HL-60/S4 treated with phorbol 12-myristate 13-acetate at 8.2 ng/mL for 4 days and 3 days (cell line): ENCODE measurements around the gene DHX58.

ENCODE experiments used
- in situ Hi-C: fragments of 300-500 bp; cut with MboI; formaldehyde crosslinking; loops from 2 replicates; pipeline ENCODE4 v1.15.0; 2022; ENCODE audit warnings: low sequenced_read_pairs

The DHX58 gene

DNA sequence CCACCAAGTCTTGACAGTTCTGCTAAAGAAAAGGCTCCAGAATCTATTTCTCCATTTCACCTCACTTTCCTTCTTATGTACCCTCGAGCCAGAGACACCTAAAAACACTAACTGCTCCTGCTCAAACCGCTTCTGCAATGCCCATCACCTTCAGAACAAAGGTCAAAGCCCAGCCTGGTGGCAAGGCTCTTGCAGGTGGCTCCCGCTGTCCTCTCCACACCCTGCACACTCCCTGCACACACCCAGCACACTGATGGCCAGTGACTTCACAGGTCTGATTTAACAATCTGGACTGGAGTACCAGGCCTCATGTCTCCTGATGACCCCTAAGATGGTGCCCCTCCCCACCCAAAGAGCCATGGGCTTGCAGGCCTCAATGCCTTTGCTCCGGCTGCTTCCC is 52.3 kb downstream of the DHX58 start:
- in situ Hi-C loops = no loop called here

DNA sequence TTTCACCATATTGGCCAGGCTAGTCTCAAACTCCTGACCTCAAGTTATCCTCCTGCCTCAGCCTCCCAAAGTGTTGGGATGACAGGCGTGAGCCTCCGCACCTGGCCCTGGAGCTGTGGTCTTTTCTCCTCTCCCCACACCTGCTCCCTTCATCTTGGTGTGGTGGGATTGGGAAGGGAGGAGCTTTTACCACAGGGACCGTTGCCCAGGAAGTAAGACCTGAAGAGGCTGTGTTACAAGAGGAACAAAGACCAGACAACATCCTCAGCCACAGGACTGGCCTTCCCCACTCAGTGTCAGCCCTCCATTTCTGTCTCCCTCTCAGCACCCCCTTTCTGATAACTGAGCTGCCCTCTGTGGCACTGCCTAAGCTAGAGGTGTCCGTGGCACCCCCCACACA is 52.7 kb downstream of the DHX58 start:
- in situ Hi-C loops = no loop called here

DNA sequence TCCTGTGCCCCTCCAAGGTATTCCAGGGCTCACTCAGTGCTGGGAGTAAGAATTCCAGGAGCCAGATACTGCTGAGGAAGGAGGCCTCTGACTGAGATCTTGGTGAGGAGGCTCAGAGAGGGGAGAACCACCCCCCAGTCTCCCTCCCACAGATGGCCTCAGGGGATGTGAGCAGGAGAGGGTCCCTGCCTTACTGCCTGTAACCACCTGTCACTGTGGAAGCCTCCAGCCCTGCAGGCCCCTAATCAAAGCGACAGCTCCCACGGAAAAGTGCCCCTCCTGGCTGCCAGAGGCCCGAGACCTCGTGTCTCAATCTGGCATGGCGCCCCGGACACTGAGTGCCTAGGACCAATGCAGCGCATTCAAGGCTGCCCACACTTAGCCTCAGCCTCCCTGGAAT is 54.5 kb downstream of the DHX58 start:
- in situ Hi-C loops = no loop called here

- in situ Hi-C loops = no loop called here
Measured at GRCh38 chr17:42056635-42057034, 55.9 kb downstream of the DHX58 start.

DNA sequence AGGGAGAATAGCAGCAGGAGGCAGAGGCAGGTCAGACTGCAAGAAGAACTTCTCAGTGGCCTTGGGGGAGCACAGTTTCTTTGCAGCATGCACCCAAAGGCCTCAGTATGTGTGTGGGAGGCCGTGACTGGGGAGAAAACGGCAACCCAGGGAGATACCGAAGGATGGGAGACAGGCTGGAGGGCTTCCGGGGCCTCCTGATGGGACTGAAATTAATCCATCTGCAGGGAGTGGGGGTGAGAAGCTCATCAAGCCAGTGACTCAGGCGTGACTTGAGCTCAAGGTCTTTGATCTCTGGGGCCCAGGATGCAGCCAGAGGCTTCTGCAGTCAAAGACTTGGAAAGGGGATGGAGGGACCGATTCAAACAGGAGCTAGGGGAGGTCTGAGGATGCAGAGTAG is 57.0 kb downstream of the DHX58 start:
- in situ Hi-C loops = no loop called here

DNA sequence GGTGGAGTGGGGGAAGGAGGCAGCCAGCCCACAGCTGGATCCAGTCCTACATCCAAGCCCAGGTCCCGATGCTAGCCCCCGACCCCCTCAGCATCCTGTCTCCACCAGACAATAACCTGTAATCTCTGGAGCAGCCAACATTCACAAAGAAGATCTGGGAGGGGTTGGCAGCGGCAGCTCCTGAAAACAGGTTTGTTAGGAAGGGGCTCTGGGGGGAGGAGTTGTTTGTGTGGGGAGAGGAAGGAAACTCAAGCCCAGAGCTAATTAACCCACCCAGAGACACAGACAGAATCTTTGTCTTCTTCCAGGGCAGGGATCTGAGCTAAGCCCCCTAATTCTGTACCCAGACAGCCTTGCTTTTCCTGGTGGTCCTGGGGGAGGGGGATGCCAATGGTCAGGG is 57.5 kb downstream of the DHX58 start:
- in situ Hi-C loops = no loop called here

- in situ Hi-C loops = no loop called here
Measured at GRCh38 chr17:42053731-42054500, 58.6 kb downstream of the DHX58 start.

- in situ Hi-C loops = no loop called here
Measured at GRCh38 chr17:42052346-42052877, 60.1 kb downstream of the DHX58 start.

DNA sequence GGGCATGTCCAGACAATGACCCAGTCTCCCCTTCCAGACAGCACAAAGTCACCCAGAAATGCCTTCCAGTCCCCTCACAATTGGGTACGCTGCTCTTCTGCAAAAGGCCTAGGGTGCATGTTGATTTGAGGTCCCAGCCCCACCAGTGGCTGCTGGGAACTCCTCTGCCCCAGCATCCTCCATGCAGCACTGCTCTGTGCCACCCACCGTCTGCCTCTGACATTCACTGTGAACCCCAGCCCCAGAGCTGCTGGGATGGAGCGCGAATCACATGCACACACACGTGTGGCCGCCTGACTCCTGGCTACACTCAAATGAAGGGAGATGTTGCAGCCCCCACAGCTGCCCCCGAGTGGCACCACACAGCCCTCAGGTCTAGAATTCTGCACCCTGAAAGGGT is 60.9 kb downstream of the DHX58 start:
- in situ Hi-C loops = no loop called here
